ENCODE data around the gene NLRP1. TPM values are rescaled to one million over a fixed set of nuclear protein-coding genes. Genes with fewer than 3 reads are reported as not detected.

Gene NLRP1
- total RNA-seq, 4 donors from 2014 or later, result 13.8 to 78.3 (median 47.0) TPM

DNA sequence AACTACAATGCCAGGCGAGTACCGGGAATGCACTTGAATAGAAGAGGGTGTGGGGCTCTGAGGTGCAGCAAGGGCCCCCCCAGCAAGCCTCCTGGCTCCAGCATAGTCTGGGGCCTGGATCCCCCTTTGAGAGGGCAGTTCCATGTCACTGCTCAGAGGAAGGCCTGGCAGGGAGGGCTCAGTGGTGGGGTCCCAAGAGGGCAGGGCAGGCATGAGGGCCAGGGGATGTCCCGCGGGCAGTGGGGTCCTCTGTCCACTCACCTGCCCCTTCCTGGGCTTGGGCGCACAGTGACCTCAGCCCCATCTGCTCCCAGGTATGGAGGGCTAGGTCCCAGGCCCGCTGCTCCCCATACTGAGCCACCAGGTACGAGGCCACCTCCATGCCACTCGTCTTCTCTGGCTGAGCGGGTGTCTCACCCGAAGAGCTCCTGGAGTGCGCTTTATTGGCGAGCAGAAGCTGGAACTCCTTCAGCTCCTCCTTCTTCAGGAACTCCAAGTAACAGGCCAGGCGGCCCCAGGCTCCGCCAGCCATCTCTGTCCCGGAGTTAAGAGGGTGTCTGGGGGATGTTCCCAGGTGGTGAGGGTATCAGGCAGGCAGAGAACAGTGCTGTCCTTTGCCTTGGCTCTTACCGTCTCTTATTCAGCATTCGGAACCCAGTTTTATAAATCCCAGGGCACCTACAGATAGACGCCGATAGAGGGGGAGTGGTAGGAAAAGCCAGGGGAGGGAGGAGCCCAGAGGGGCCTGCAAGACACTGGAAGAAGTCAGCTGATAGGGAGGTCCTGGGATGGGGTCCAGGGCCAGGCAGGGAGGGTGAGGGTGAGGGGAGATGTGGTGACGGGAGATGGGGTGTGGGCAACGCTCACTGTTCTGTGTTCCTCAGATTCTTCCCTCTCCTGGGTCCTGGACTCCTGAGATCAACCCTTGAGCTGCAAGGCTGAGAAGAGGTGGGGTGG, 605 bp downstream of the NLRP1 start:
- DNase-seq, result peak; percentile 34 to 46
- Histone ChIP-seq H3K4me1 (peaks cover 0 to 17% of the 10 kb centered on the region in 2 donors), H3K9me3 (no peaks in the 10 kb centered on the region), H3K36me3 (no peaks in the 10 kb centered on the region), H3K27ac (peak overlapping the region; percentile 87 to 88), H3K4me3 (peak overlapping the region; percentile 36 to 41), H3K27me3 (no peaks in the 10 kb centered on the region)
- TF ChIP-seq POLR2A (IDR thresholded peaks at IDR 0.05), result no peak
- TF ChIP-seq CTCF (IDR thresholded peaks at IDR 0.05), result no peak
- intact Hi-C loops (cut with DNase I; ENCODE audit: low total_unique reads), result no loop called here

DNA sequence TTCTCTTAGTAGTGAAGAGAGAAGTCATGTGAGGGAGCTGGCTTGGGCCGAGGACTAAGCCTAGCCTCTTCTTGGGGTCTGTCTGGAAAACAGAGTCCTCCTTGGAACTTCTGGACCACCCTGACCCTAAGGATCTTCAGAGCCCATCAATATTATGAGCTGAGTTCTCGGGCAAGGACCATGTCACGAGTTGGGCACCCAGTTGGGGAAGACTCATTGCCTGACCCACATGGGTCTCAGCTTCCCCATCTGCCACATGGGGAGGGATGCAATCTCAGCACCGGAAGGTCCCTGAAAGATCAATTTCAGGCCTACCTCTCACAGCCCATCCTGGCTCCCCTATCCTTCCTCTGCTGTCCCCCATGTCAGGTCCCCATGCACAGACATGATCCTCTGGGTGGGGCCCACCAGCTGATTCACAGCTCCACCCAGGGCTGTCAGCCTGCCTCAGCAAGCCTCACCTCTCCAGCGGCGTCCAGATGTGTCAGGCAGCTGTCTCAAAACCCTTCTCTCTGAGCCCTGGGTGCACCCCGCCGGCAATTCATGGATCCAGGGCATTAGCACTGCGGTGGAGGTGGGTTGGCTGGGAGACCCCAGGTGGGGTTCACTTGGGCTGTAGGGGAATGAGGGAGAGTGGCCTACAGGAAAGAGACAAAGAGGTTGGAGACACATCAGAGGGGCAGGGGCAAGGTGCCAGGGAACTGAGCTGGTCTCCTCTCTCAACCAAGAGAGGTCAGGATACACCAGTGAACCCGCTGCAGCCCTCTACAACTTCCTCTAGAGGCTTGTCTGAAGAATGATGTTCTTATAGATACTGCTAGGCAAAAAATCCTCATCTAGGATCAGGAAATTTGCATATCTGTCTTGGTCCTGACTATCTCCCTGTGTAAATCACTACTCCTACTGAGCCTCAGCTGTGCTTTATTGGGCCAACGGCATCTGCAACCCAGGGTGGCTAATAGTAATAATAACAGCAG, 1.8 kb downstream of the NLRP1 start:
- no peak for DNase-seq
- H3K36me3 ChIP-seq, result no peaks in the 10 kb centered on the region
- H3K27me3 ChIP-seq, result no peaks in the 10 kb centered on the region
- intact Hi-C loops (cut with DNase I; ENCODE audit: low total_unique reads), result no loop called here
- H3K27ac ChIP-seq, result peak overlapping the region; percentile 87 to 88
- TF ChIP-seq CTCF (IDR thresholded peaks at IDR 0.05) (no peak), POLR2A (IDR thresholded peaks at IDR 0.05) (no peak)
- peaks cover 0 to 17% of the 10 kb centered on the region in 2 donors for H3K4me1 ChIP-seq
- H3K9me3 ChIP-seq, result no peaks in the 10 kb centered on the region
- H3K4me3 ChIP-seq, result no peak overlapping the region

- DNase-seq, result no peak
- Histone ChIP-seq H3K27me3 (no peaks in the 10 kb centered on the region), H3K4me3 (no peak overlapping the region), H3K9me3 (no peaks in the 10 kb centered on the region), H3K27ac (no peak overlapping the region), H3K4me1 (peaks cover 0 to 17% of the 10 kb centered on the region in 2 donors), H3K36me3 (no peaks in the 10 kb centered on the region)
- intact Hi-C loops (cut with DNase I; ENCODE audit: low total_unique reads), result no loop called here
- no peak for TF ChIP-seq POLR2A (IDR thresholded peaks at IDR 0.05)
- TF ChIP-seq CTCF (IDR thresholded peaks at IDR 0.05), result no peak
Observed at GRCh38 chr17:5581655-5582054, 2.7 kb downstream of the NLRP1 start.

GRCh38 chr17:5580969-5581368, 3.3 kb downstream of the NLRP1 start:
- Histone ChIP-seq H3K27ac (no peak overlapping the region), H3K4me3 (no peak overlapping the region), H3K9me3 (no peaks in the 10 kb centered on the region), H3K36me3 (no peaks in the 10 kb centered on the region), H3K27me3 (no peaks in the 10 kb centered on the region), H3K4me1 (peaks cover 0 to 17% of the 10 kb centered on the region in 2 donors)
- no peak for DNase-seq
- TF ChIP-seq CTCF (IDR thresholded peaks at IDR 0.05), result no peak
- no peak for TF ChIP-seq POLR2A (IDR thresholded peaks at IDR 0.05)
- intact Hi-C loops (cut with DNase I; ENCODE audit: low total_unique reads), result no loop called here

Data from uterus (tissue), 4 donors.